Smooth muscle cell (in vitro differentiated cells): ENCODE data around the gene UBFD1. TPM values are rescaled to one million over a fixed set of nuclear protein-coding genes. Genes with fewer than 3 reads are reported as not detected.

Experiments used
- DNase-seq: peaks from one replicate; lab custom pipeline; 2025; ENCODE audit not compliant: unreplicated experiment; lab: John Stamatoyannopoulos, UW
- H2AFZ ChIP-seq: fragments of 200-600 bp; sonication (generic); 2 replicates; pipeline ENCODE4 v1.6.0; 2016; ENCODE audit warnings: antibody characterized with exemption, low read depth, mild to moderate bottlenecking
- H3F3A ChIP-seq: fragments of 200-600 bp; sonication (generic); 2 replicates; pipeline ENCODE4 v1.6.0; 2017; ENCODE audit warnings: antibody characterized with exemption, low read depth
- H3K27ac ChIP-seq: fragments of 200-600 bp; sonication (generic); 2 replicates; pipeline ENCODE4 v1.5.1; 2016; ENCODE audit warnings: low read depth, mild to moderate bottlenecking
- H3K27me3 ChIP-seq: fragments of 200-600 bp; sonication (generic); 2 replicates; pipeline ENCODE4 v1.6.1; 2016; ENCODE audit warnings: low read depth, mild to moderate bottlenecking
- H3K36me3 ChIP-seq: fragments of 200-600 bp; sonication (generic); 2 replicates; pipeline ENCODE4 v1.5.1; 2016; ENCODE audit warnings: low read depth
- H3K4me1 ChIP-seq: fragments of 200-600 bp; sonication (generic); 2 replicates; pipeline ENCODE4 v1.5.1; 2016; ENCODE audit warnings: low read depth
- H3K4me2 ChIP-seq: fragments of 200-600 bp; sonication (generic); 2 replicates; pipeline ENCODE4 v1.6.0; 2016; ENCODE audit warnings: mild to moderate bottlenecking
- H3K4me3 ChIP-seq: fragments of 200-600 bp; sonication (generic); 2 replicates; pipeline ENCODE4 v1.5.1; 2016; ENCODE audit warnings: mild to moderate bottlenecking
- H3K79me2 ChIP-seq: fragments of 200-600 bp; sonication (generic); 2 replicates; pipeline ENCODE4 v1.6.0; 2016; ENCODE audit warnings: low read depth, mild to moderate bottlenecking
- H3K9ac ChIP-seq: fragments of 200-600 bp; sonication (generic); 2 replicates; pipeline ENCODE4 v1.6.0; 2016; ENCODE audit warnings: low read depth
- H3K9me3 ChIP-seq: fragments of 200-600 bp; sonication (generic); replicated peaks from 2 replicates; pipeline ENCODE4 v1.5.1; 2016; ENCODE audit warnings: low read depth
- H4K20me1 ChIP-seq: fragments of 200-600 bp; sonication (generic); 2 replicates; pipeline ENCODE4 v1.6.0; 2016; ENCODE audit warnings: low read depth
- WGBS: methylation state at CpG from one replicate; pipeline ENCODE4 v1.1.7; 2016; ENCODE audit warnings: low lambda C conversion rate; 5-methylcytosine and 5-hydroxymethylcytosine counted together
- polyA plus RNA-seq: library from polyadenylated mRNA; unstranded; fragments of >200 nt; fragmentation: Nextera tagmentation; extraction: Ambion mirVana; gene quantifications from 2 replicates; pipeline ENCODE4 v1.2.1, GENCODE V29; 2016
- total RNA-seq: library from RNA; depleted of rRNA; stranded (reverse); fragments of >200 nt; gene quantifications from 2 replicates; pipeline ENCODE4 v1.2.3, GENCODE V29; 2014
- TF ChIP-seq, protein P1 (sequence below): fragments of 200-600 bp; sonication (generic); IDR thresholded peaks from 2 replicates; pipeline ENCODE4 v1.5.1; 2017; ENCODE audit warnings: borderline replicate concordance, mild to moderate bottlenecking, antibody characterized with exemption; ENCODE audit not compliant: insufficient read depth, poor library complexity, severe bottlenecking

The UBFD1 gene
- total and polyA plus RNA-seq, 2 experiments from 2014 or later, result 35.5 to 69.3 TPM

DNA sequence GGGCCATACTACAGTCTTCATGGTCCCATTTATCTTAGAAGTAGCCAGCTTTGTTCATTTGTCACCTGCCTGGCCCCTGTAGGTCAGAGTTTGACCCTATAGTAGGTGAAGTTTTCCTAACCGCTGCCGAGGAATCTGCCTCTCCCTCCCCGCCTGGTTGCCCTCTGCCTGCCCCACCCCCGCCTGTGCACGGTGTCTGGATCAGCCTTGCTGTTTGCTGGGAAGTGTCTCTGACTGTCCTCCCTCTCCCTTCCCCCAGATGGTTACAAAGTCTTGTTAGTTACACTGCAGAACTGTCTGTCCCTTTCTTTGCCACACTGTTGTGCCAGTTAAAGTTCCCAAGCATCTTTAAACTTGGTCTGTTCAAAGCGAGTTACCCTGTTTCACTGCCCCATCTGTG lies 5.7 kb downstream of the UBFD1 start:
- Histone ChIP-seq H3K4me1 (peaks cover 10% of the 10 kb centered on the region), H3K36me3 (peaks cover 10% of the 10 kb centered on the region), H3K27ac (no peak overlapping the region), H3K27me3 (no peaks in the 10 kb centered on the region), H3K4me2 (no peak overlapping the region), H3F3A (no peaks in the 10 kb centered on the region), H2AFZ (no peak overlapping the region), H4K20me1 (peaks cover 13% of the 10 kb centered on the region), H3K9ac (no peak overlapping the region), H3K79me2 (peaks cover 38% of the 10 kb centered on the region), H3K4me3 (no peak overlapping the region), H3K9me3 (no peaks in the 10 kb centered on the region)
- WGBS, result 88% methylated on average over 5 of the region's 6 CpGs
- DNase-seq, result no peak
- TF ChIP-seq, protein P1, sequence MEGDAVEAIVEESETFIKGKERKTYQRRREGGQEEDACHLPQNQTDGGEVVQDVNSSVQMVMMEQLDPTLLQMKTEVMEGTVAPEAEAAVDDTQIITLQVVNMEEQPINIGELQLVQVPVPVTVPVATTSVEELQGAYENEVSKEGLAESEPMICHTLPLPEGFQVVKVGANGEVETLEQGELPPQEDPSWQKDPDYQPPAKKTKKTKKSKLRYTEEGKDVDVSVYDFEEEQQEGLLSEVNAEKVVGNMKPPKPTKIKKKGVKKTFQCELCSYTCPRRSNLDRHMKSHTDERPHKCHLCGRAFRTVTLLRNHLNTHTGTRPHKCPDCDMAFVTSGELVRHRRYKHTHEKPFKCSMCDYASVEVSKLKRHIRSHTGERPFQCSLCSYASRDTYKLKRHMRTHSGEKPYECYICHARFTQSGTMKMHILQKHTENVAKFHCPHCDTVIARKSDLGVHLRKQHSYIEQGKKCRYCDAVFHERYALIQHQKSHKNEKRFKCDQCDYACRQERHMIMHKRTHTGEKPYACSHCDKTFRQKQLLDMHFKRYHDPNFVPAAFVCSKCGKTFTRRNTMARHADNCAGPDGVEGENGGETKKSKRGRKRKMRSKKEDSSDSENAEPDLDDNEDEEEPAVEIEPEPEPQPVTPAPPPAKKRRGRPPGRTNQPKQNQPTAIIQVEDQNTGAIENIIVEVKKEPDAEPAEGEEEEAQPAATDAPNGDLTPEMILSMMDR, result no peak

DNA sequence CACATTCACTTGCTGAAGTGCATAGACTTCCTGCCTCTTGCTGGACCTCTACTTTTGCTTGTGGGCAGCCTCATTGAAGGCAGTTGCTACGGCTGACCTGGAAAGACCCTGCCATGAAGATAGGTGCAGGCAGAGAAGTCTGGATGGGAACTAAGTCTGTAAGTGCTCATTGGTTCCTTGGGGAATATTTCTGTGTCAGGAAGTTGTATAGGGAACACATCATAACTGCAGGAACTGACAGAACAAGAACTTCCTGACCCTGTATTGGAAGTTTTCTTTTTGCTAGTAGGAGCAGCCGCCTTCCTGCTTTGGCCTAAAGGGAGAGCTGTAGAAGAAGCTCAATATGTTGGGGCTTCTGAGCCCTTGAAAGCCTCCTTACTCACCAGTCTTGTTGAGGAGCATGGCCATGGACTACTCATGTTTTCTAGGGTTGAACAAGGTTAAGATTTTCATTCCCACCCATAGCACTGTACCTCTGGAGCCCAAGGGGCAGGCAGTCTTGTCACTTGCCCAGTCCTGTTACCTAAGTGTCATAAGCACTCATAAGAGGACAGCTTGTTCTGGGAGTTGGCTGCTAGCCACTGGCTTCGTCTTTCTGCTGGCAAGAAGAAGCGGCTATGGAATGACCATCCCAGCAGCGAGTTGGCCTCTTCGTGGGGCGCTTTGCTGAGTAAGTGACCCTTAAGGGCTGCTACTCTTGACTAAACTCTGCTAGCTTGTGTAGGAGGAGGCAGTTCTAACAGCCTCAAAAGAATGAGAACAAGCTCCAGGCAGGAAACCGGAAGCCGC lies 7.2 kb downstream of the UBFD1 start:
- TF ChIP-seq, protein P1, result no peak
- DNase-seq, result no peak
- H3K79me2 ChIP-seq, result peaks cover 22% of the 10 kb centered on the region

DNA sequence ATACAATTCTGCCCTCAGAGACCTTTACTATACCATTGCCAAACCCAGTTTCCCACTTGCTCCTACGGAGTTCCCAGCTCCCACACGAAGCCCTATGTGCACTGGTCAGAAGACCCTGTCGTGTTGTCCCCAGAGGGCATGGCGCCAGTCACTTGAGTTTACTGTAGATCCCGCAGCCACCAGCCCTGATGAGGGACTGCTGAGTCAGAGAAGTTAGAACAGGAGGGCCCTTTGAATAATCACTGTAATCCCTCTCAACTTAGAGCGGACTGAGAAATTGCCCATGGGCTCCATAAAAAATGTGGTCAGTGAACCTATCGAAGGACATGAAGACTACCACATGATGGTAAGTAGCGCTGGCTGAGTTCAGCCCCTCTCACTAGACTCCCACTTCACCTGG lies 9.2 kb downstream of the UBFD1 start:
- Histone ChIP-seq H3K36me3 (peaks cover 12% of the 10 kb centered on the region), H2AFZ (no peak overlapping the region), H3K4me3 (no peak overlapping the region), H3K9me3 (no peaks in the 10 kb centered on the region), H3K9ac (no peak overlapping the region), H4K20me1 (no peaks in the 10 kb centered on the region), H3K4me1 (no peaks in the 10 kb centered on the region), H3F3A (no peaks in the 10 kb centered on the region), H3K27me3 (no peaks in the 10 kb centered on the region), H3K4me2 (no peak overlapping the region), H3K27ac (no peak overlapping the region), H3K79me2 (peaks cover 5% of the 10 kb centered on the region)
- WGBS, result 97% methylated on average over 8 of the region's 8 CpGs
- no peak for DNase-seq
- TF ChIP-seq, protein P1, result no peak

More for the DNA sequence above, 7.2 kb downstream of the UBFD1 start:
- WGBS, result 98% methylated on average over 9 of the region's 9 CpGs
- Histone ChIP-seq H3K27ac (no peak overlapping the region), H3K4me2 (no peak overlapping the region), H2AFZ (no peak overlapping the region), H3K36me3 (peaks cover 16% of the 10 kb centered on the region), H4K20me1 (peaks cover 10% of the 10 kb centered on the region), H3K27me3 (no peaks in the 10 kb centered on the region), H3K9me3 (no peaks in the 10 kb centered on the region), H3F3A (no peaks in the 10 kb centered on the region), H3K4me1 (no peaks in the 10 kb centered on the region), H3K9ac (no peak overlapping the region), H3K4me3 (no peak overlapping the region)

DNA sequence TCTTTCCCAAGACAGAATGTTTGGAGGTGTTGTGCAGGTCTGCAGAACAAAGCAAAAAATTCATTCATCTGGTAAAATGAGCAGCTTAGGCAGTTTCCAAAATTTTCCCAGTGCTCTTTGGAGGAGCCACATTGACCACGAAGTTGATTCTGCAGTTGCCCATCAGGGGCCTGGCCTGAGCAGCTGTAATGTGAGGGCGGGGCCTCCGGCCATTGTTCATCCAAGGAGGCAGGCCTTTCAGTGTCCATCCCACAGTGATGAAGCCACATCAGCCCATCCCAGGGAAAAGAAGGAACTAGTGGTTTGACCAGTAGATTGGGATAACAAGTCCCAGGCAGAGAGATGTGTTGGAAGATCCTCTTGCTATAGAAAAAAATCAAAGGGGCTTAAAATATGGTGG lies 10.1 kb downstream of the UBFD1 start:
- H3K36me3 ChIP-seq, result peaks cover 12% of the 10 kb centered on the region
- H3K4me1 ChIP-seq, result no peaks in the 10 kb centered on the region
- H3K27ac ChIP-seq, result no peak overlapping the region
- no peaks in the 10 kb centered on the region for H3K79me2 ChIP-seq
- H3K9ac ChIP-seq, result no peak overlapping the region
- no peaks in the 10 kb centered on the region for H3K27me3 ChIP-seq
- H3K4me3 ChIP-seq, result no peak overlapping the region
- H4K20me1 ChIP-seq, result no peaks in the 10 kb centered on the region
- H3F3A ChIP-seq, result no peaks in the 10 kb centered on the region
- DNase-seq, result no peak
- TF ChIP-seq, protein P1, result no peak
- WGBS, result 93% methylated on average over 3 of the region's 3 CpGs
- no peak overlapping the region for H2AFZ ChIP-seq
- H3K9me3 ChIP-seq, result no peaks in the 10 kb centered on the region
- H3K4me2 ChIP-seq, result no peak overlapping the region
